NCI-H2196 (cell line): ENCODE measurements around the gene KAT2B.

ENCODE experiments used
- DNase-seq: peaks from one replicate; lab custom pipeline; 2025; ENCODE audit not compliant: unreplicated experiment; lab: John Stamatoyannopoulos, UW

The KAT2B gene

DNA sequence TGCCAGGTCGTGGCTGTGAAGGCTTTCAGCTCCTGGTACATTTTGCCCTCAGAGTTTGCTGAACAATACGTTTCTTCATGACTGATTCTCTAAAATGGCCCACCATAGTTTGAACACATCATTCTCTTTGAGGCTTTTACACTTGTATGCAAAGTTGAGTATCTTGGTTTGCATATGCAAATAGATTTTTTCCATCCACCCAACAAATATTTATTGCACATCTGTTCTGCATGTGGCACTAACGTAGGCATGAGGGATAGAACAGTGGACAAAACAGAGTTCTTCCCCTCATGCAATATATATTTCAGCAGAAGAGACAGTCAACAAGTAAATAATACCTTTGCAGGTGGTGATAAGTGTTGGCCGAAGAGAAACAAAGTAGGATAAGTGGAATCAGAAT, 55.2 kb downstream of the KAT2B start:
- no peak for DNase-seq

DNA sequence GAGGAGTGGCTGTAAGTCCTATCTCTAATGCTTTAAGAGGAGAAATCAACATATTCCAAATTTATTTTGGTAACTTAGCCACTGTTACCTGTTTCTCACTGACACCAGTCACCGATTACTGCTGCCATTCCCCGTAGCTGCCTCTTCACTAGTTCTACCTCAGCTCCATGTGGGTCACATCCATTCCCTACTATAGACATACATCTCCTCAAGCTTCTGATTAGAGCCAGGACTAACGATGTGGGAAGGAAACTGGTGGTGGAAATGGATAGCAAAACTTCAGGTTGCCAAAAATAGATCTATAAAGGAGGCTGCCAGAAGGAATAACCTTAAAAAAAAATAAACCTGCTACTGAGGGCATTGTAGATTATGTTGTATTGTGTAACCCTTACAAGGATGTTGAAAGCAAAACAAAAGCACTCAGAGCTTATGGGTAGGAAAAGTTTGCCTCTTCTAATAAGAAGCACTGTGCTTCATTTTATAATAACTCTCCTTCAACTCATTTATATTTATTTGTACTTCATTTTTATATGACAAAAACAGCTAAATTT, 56.0 kb downstream of the KAT2B start:
- DNase-seq = no peak

GRCh38 chr3:20097015-20097414, 56.8 kb downstream of the KAT2B start:
- no peak for DNase-seq

DNA sequence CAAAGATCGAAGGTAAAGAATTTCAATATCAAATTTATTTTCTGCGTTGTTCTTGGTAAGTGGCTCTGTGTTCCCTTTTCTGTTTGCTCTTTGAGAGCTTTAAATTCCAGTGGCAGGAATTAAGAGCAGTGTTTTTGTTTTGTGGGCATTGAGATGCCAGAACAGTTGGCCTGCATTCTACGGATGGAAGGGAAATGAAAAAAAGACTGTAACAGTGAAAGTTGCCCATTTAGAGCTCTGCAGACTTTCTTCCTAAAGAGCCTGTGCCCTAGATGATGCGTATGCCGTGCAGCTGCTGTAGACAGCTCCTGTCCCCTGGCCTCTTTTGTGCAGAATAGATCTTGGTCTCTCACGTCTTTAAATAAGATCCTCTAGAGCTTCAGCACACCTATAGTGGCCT, 58.8 kb downstream of the KAT2B start:
- no peak for DNase-seq

DNA sequence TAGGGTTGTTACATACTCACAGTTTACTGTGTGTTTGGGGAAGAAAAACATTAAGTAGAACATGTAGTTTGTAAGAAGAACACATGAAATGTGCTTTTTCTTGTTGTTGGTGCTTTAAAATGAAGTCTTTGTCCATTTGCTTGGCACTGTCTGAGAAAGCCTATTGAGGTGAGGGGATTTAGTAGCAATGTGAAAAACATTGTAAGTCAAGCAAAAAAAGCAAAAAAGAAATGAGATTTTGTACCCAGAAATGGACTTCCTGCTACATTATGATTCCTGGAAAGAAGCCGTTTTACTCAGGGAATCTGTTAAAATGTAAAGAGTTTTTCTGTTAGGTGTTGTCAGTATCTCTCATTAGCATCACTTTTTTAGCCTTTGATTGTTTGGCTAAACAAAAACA, 59.9 kb downstream of the KAT2B start:
- no peak for DNase-seq

DNA sequence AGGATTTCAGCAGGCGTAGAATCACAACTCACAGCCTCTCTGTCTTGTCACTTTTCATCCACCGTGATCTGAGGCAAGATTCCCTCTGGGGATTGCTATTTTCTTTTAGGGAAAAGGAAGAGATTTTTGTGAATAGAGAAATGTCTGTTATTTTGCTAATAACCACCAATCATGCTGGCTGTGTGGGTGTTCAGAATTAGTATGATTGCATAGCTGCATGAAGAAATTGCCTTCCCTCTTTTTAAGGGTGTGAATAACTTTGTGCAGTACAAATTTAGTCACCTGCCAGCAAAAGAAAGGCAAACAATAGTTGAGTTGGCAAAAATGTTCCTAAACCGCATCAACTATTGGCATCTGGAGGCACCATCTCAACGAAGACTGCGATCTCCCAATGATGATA, 60.8 kb downstream of the KAT2B start:
- no peak for DNase-seq

- no peak for DNase-seq
These were observed 63.5 kb downstream of the KAT2B start for GRCh38 chr3:20103731-20104130.

DNA sequence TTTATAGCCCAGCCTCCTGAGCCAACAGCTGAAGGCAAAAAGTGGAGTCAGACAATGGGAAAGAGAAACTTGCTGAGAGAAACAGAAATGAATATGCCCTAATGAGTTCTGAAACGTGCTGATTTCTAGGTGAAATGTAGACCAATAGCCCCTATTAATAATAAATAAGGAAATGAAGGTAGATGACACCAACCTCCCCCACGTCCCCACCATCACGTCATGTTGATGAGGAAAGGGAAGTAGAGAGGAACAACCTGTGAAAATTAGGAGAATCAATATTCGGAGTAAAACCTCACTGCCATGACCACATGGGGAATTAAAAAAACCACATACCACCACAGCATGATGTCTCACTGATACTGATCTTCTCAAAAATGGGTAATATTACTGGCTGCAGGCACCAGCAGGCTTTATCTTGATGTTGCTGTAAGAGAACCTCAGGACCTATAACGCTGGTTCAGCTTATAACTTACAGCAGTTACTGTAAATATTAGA, 64.0 kb downstream of the KAT2B start:
- no peak for DNase-seq

GRCh38 chr3:20105513-20106280, 65.5 kb downstream of the KAT2B start:
- DNase-seq = no peak

GRCh38 chr3:20107722-20108121, 67.5 kb downstream of the KAT2B start:
- DNase-seq = no peak

- DNase-seq = no peak
These were observed 68.6 kb downstream of the KAT2B start for GRCh38 chr3:20108869-20109268.

DNA sequence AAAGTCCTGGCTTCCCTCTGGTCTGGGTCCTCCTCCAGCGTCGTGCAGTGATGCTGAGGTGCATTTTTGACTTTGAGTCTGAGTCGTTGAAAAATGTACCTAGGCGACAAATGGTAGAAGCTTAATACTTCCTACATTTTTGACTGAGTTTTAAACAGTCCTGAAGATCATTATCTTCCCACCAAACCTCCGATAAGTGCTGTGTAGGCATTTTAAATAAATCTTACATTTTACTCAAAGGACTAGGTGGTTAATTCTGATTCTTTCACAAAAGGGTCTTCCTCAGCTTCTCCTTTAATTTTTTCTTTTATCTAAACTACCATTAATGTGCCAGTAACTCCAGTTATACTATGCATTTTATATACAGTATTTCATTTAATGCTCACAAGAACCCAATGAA, 70.6 kb downstream of the KAT2B start:
- no peak for DNase-seq

- DNase-seq = no peak
These were observed 71.6 kb downstream of the KAT2B start for GRCh38 chr3:20111836-20112235.

DNA sequence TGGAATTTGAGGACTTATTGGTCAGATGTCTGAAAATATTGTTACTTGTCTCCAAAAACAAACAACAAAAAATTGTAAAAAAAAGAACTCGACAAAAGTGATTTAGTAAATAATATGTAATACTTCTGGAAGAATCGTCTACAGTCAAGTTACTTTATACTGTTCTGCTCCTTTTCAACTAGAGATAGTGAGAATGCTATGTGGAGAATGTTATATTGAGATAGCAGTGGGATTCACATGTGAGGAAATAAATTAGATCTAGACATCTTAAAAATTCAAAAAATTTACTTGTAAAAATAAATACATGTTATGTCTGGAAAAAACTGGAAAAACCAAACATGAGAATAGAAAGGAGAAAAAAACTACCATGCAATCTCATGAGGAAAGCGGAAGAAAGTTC, 80.8 kb downstream of the KAT2B start:
- DNase-seq = no peak

GRCh38 chr3:20123131-20123652, 82.9 kb downstream of the KAT2B start:
- DNase-seq = no peak

GRCh38 chr3:20125289-20125688, 85.0 kb downstream of the KAT2B start:
- no peak for DNase-seq

DNA sequence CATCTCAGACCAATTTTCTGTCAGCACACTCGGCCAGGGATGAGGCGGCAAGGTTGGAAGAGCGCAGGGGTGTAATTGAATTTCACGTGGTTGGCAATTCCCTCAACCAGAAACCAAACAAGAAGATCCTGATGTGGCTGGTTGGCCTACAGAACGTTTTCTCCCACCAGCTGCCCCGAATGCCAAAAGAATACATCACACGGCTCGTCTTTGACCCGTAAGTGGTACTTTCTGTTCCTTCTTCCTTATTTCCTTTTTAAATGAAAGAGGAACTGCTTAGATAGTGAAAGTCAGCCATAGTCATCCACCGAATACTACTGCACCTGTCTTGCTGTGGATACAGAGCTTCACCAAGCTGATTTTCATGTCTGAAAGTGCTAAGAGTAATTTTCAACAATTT, 85.7 kb downstream of the KAT2B start:
- no peak for DNase-seq

DNA sequence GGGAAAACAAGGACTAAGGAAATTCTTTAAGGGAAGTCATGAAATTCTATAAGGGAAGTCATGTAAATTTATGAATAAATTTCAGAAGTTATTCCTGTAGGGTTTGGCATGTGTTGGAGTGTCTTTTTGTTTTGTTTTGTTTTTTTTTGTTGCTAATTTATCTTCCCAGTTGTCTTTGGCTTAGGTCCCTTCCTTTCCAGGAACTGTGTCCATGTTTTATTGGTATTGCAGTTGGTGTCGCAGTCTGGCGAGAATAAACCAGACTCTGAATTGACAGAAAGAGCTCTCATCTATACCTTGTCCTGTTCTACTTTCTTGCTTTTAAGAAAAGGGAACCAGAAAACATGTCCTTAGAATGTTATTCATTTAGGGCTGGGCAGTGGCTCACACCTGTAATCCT, 88.1 kb downstream of the KAT2B start:
- no peak for DNase-seq

- no peak for DNase-seq
These were observed 89.9 kb downstream of the KAT2B start for GRCh38 chr3:20130106-20130505.

DNA sequence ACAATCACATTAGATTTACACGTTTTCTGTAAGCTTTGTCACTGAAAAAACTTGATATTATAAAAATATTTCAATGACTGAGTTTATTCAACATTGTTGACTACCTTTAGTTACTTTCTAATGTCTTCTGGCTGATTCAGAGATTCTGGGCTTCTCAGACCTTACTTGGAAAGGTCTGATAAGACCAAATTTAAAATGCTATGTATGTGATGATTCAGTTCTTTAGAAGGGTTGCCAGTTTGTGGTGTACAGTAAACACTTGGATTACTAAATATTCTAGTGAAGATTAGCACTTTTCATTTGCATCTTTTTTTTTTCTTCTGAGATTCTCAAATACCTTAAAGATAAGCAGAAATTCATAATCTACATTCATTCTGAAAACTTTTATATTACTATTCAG, 96.0 kb downstream of the KAT2B start:
- DNase-seq = no peak

GRCh38 chr3:20137647-20138046, 97.4 kb downstream of the KAT2B start:
- DNase-seq = no peak

DNA sequence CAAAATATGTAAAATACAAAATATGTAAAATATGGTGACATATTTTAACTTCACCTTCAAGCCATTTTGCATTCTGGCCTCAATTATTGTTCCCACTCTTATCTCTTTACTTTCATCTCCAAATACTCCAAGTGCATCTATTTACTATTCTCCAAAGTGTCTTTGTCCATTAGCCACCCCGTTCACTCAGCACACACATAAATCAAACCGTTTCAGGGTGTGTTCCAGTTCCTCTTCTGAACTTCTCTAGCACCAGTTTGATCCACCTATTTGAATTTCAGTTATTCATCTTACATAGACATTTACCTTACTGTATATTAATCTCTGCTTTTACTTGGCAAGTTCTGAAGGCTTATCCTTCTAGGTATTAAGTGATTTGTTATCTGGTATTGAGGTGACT, 100.6 kb downstream of the KAT2B start:
- no peak for DNase-seq

GRCh38 chr3:20141316-20141715, 101.1 kb downstream of the KAT2B start:
- no peak for DNase-seq
